ENCODE data around the gene VSNL1.

Gene VSNL1

DNA sequence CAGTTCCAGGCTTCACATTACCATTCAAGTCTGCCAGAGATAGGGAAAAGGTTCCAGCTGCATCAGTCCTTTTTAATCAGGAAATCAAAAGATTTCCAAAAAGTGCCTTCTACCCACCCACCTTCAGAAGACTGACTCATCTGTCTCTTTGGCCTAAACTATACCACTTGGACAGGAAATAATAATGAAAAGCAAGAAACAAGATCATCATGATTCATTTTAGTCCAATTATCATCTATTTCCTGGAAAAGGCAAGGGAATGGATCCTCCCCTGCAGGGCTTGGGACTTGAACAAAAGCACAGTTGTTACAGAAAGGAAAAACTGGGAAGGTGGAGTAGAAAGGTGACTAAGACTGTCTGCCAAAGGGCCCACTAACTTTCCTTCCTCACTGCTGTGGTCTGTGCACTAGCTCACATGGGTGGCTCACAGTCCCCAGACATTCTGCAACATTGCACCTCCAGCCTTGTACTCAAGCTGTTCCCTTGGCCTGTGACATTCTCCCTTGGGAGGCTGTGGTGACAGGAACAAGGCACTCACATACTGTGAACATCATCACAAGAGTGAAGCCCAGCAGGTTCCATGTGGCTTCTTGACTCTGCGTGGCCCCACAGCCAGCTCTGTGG is 75.3 kb downstream of the VSNL1 start:
- DNase-seq = no peak

DNA sequence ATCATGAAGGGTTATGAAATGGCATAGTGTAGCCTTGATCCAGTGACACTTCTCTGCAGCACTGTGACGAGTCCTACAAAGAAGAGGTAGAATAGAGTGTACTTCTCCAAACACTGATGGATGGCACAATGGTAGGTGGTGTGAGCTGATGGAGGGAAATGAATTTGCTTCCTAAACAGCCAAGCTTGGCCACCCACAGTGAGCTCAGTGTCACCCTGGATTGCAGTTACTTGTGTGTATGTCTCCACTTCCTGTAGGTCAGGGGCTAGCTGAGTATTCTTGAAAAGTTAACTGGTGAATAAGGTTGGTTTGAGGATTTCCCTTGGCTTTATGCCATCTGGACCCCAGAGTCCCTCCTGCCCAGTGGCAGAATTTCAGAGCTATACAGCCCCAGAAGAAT is 75.9 kb downstream of the VSNL1 start:
- no peak for DNase-seq

DNA sequence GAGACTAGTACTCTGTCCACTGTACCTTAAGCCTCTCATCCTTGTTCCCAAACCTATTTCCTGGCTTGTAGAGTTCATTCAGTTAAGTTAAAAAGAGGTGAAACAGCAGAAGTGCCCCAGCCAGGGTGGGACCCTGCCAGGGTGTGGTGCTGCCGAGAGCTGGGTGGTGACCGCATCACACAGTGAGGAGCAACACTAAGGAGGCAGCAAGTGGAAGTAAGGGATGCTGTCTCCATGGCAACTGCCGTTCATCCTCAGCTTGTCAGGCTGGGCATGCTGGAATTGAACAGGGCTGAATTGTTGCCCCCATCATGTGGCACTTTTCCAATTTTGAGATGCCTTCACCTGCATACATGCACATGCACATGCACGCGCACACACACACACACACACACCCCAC is 77.0 kb downstream of the VSNL1 start:
- DNase-seq = peak in 1 of 3 experiments; percentile 38

DNA sequence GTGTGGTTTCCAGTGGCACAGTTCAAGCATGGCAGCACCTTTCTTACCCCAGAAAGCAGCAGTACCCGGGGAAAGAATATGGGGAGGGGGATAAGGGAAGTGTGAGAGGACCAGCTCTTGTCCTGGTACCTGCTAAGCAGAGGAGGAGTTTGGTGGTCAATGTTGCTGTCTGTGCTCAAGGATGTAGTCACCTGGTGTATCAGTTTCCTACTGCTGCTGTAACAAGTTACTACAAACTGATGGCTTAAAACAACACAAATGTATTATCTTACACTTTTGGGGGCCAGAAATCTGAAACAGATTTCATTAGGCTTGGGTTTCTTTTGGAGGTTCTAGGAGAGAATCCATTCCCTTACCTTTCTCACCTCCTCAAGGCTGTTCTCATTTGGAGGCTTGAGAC is 77.5 kb downstream of the VSNL1 start:
- no peak for DNase-seq

DNA sequence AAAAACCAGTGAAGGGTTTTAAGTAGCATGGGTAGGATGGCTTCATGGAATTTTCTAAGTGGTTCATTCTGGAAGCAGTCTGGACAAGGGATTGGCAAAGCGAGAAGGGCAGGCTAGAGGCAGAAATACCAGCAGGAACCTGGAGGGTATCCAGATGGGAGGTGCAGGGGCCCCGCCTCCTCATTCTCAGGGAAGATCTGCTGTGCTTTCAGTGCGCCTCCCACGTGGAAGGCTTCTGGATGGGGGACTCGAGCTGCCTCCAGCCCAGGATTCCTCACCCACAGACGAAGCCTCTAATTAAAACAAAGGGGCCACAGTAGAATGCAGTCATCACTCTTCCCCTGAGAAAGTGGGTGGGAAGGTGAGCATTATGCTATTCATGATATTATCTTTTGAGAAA is 79.8 kb downstream of the VSNL1 start:
- no peak for DNase-seq

DNA sequence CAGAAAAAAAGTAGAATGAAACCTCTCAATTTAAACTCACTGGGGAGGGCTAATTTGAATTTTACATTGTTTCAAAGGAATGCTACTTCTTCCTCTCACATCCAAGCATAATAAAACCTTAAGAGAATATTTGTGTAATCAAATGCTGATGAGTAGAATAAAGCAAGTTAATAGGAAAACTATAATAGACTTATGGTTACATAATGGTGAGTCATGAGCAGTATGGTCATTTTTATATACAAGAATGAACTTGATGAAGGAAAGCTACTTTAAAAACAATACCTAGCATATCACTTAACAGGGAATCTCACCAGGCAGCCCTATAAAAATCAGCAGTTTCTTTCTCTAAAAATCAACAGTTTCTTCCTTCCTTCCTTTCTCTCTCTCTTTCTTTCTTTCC is 80.3 kb downstream of the VSNL1 start:
- DNase-seq = no peak

DNA sequence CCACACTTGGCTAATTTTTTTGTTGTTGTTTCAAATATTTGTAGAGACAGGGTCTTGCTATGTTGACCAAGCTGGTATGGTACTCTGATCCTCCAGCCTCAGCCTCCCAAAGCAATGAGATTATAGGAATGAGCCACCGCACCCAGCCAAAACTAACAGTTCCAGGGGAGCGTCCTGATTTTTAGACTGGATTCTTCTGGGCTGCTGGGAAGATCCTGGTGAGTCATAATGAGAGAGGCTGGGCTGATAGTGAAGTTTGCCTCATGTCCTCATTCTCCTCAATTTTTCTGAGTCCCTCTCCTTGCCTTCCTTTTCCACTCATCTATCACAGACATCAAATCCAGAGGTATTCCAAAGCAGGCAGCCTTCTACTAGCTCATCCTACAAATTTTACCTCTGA is 81.3 kb downstream of the VSNL1 start:
- DNase-seq = no peak

DNA sequence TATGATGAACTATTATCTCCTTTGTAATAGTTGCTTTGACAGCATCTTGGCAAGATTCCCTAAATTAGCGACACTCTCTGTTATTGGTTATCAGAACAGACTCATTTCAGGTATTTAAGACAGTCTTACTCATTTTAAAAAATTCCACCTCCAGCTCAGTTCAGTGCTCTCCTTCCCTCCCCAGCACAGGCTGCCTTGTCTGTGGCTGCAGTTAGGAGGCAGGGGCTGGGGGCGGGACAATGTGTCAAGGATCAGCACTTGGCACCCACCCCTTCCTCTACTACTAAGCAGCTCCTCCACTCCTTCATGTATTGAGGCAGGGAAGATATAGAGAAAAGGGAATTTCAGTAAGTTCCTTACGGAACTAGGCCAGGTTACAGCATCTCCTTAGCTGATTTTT is 85.0 kb downstream of the VSNL1 start:
- no peak for DNase-seq

DNA sequence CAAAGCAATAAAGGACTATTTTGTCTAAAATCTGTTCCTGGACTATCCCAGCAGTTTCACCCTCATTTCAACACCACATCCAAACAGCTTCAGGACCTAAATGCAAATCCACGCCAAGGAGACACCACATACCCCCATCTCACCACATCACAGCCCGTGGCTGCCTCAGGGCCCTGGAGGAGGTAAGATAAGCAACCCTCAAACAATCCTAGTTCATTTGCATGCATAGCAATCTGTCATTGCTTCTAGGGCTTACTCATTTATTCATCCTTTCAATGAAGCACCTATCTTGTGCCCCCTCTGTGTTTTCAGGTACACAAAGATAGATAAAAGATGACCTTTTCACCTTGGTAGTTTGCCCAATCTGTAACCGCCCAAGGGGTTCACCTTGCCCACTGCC is 86.5 kb downstream of the VSNL1 start:
- no peak for DNase-seq

DNA sequence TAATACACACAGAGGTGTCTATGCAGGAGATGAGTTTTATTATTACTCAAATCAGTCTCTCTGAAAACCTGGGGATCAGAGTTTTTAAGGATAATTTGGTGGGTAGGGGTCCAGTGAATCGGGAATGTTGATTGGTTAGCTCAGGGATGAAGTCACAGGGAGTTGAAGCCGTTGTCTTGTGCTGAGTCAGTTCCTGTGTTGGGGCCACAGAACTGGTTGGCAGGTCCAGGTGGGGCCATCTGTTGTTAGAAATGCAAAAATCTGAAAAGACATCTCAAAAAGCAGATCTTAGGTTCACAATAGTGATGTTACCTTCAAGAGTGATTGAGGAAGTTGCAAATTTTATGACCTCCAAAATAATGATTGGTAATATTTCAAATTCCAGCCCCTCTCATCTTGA is 86.9 kb downstream of the VSNL1 start:
- no peak for DNase-seq

DNA sequence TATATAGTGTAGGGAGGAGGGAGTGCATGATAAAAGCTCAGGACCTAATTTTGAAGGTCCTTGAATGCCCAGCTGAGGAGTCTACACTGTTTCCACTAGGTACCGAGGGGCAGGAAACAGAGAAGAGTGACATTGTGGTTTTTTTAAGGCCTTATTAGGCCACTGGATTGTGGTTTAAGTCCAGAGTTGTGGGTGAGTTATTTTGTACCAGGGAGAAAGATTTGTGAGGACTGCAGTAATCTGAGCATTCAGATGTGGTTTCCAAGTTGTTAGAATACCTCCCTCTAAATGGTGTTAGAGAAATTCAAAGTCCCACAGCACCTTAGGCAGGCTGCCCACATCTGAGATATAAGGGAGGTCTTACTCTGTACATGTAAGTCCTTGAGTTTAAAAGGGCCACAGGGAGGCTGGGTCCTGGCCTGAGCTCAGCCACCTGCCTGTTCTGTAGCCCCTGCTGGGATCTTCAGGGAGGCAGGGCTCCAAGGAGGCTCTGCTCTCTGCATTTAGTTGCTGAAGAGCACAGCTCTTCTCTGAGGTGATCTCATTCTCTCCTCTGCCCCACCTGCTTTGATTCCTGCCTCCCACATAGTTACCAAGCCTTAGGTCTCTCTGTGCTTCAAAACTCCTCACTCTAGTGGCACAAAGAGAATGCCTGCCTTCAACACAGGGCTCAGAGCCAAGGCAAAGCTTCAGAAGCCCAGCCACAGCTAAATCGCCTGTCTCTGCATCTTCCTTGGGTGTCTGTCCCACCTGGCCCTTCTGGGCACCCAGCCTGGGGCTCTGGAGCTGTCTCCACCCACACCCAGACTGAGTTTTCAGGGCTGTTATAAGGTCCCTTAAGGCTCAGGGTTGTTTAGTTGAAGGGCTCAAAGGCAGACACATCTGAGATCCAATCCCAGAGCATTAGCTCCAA is 88.1 kb downstream of the VSNL1 start:
- DNase-seq = no peak

DNA sequence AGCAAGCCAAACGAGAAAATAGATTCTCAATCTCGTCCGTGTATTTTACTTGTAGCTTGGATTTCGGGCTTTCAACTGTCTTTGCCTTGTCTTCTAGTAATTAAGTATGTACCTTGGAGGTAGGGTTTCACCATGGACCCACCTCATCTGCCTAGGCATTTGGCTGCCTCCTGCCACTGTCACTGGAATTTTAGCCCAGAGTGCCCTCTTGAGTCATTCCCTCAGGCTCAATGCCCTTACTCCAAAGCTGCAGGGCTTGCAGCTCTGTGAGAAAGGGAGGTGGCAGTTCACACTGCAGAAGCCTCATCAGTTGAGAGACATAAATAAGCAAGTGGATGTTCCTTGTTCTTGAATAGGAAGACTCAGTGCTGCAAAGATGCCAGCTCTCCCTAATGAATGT is 89.6 kb downstream of the VSNL1 start:
- no peak for DNase-seq

DNA sequence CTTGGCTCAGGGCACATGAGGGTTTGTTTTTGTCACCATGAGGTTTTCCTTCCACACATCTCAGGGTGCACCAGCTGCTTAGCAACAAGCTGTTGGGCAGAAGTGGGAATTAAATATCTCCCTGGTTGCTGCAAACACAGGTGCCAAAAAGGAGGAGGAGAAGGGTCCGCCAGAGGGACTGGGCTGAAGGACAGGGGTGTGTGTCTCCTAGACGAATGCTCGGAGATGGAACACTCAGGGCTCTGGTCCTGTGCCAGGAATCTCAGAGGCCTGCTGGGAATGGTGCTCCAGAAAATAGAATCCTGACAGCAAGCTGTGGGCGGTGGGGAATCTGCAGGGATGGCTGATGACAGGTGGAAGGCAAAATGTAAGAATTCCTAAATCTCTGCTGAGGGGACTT is 94.5 kb downstream of the VSNL1 start:
- DNase-seq = peak; percentile 32 to 75 (median 43)

DNA sequence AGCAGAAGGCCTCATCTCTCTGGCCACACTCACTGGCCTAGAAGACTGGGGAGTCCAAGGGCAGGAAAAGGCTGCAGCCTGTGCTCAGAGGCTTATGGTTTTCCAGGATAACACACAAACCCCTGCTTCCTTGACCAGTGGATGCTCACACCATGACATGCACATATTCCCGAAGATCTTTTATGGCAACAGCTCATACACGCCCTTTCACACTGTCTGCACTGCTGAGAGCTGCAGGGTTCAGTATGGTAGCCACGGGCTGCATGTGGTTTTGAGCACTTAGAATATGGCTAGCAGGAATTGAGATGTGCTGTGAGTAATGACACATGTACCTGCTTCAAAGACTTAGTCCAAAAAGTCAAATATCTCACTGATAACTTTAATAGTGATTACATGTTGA is 95.8 kb downstream of the VSNL1 start:
- DNase-seq = no peak

DNA sequence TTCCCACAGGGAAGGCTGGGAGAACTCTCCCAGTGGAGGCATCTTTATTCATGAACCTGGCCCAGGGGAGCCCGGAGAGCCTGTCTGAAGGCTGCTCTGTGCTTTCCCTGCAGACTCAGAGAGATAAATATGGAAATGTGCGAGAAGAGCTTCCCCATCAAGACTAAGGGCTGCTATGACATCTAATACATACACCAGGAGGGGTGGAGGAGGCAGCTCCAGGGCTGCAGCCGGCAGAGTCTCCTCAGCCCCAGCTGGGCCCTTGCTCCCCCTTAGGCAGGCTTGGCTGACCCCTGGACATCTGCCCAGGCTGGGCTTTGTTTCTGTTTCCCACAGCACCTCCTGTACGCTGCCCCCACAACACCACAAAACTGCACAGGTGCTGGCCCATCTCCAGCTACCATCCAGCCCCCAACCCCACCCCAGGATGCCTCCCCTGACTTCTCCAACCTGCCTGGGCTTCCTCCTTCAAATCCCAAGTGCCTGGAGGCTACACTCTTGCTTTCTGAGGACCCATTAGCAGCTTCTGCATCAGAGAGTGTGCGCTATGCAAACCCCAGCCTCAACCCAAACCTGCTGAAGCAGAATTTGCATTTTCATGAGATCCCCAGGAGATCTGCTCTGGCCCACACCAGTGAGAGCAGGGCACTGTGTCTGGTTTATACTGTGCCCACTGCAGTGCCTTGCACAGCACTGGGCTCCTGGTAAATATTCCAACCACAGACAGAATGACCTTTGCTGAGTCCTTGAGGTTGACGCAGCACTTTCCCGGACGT is 96.8 kb downstream of the VSNL1 start:
- no peak for DNase-seq

DNA sequence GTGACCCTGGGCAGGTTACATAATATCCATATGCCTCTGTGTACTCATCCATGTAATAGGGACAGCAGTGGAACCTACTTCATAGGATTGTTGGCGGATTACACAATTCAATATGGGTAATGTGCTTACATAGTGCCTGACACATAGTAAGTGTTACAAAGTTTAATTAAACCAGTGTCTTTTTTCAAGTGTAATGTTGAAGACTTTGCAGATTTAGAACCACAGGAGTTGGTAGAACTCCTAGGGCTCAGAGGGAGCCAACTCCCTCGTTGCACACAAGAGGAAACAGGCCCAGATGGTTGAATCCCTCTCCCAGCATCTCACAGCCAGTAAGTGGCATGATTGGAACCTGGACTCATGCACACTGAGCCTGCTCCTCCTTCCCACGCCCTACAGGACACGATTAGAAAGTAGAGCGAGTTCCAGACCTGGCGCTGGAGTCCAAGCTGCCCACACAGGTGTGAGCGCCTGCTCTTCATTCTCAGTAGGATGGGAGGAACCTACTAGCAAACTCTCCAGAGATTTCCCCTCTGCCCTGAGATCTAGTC is 97.8 kb downstream of the VSNL1 start:
- no peak for DNase-seq

DNA sequence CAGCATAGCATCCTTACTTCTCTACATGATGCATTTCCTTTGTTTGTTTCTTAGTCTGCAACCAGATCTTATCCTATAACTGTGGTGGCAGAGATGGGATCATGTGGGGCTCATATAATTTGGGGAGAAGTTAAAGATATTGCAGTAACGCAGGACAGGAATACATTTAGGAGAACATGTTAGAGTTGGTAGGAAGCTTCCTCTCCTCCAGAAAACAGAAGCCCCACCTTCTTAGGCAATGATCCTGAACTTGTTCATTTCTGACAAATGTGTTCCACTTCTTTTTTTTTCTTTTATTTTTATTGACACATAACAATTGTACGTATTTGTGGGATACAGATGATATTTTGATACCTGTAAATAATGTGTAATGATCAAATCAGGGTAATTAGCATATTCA is 99.9 kb downstream of the VSNL1 start:
- no peak for DNase-seq

DNA sequence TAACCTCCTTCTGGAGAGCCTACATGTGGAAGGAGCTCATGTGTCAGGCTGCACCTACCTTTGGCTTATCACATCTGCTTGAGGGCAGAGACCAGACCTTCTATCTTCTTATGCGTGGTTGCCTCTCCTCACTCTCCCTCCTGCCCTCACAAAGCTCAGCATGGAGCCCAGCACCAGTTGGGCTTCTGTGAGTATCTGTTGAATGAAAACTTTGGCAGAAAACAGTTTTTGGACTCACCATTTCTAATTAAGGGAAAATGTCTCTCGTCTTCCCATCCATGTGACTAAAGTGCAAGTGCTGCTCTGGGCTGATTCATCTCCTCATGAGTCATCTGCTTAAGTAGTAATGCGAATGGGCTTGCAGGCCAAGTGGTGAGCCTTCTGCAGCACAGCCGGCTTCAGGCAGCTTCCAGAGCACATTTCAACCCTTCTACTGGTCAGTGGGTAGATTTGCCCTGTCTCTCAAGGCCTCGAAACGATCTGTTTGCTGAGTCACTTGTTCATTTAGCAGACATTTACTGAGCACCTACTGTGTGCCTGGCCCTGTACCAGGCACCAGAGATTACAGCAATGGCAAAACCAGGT is 102.6 kb downstream of the VSNL1 start:
- DNase-seq = no peak

DNA sequence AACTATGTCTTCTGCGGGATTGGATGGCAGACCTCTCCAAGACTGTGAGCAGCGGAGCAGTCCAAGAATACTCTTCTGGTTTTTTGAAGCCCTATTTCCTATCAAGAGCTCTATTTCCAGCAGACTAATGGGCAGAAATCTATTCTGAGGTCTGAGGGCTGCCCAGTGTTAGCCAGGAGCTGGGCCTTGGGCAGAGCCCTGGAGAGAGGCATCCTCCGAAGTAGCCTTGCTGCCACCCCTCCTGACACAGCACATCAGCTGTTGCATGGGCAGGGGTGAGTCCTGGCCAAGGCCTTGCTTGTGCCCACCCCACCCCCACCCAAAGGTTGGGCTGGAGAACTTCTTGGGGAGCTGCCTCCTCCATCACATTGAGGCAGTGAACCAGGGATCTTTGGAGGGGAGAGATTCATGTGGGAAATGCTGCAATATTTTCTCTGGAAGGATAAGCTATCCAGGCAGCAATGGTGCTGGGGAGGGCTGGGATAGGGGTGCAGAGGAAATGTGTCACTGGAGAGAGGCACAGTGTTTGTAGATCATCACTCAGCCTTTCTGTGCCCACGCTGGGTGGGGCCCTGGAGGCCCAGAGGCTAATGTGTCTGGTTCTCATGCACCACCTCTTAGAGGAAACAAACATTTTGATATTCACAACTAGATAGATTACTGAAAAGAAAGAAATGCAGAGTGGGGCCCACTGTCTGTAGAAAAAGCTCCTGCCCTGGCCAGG is 104.7 kb downstream of the VSNL1 start:
- no peak for DNase-seq

DNA sequence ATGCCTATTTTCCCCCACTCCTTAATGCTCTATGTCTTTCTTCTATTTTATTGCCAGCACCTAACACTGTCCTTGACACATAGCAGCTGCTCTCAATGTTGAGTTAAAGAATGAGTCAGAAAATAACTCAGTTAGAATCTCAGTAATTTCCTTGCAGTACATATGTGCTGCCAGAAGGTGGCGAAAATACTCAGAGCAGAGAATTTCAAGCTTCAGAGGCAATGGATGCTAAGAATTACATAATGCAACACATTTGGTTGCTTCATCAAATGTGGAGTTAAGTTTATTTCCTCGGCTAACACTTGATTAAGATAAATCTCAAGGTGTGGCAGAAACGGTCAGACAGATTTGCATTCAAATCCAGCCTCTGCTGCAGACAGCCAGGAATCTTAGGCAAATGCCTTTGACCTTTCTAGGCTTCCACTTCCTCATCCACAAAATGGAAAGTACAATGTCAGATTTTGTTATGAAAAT is 105.6 kb downstream of the VSNL1 start:
- DNase-seq = peak; percentile 15 to 74 (median 70)

DNA sequence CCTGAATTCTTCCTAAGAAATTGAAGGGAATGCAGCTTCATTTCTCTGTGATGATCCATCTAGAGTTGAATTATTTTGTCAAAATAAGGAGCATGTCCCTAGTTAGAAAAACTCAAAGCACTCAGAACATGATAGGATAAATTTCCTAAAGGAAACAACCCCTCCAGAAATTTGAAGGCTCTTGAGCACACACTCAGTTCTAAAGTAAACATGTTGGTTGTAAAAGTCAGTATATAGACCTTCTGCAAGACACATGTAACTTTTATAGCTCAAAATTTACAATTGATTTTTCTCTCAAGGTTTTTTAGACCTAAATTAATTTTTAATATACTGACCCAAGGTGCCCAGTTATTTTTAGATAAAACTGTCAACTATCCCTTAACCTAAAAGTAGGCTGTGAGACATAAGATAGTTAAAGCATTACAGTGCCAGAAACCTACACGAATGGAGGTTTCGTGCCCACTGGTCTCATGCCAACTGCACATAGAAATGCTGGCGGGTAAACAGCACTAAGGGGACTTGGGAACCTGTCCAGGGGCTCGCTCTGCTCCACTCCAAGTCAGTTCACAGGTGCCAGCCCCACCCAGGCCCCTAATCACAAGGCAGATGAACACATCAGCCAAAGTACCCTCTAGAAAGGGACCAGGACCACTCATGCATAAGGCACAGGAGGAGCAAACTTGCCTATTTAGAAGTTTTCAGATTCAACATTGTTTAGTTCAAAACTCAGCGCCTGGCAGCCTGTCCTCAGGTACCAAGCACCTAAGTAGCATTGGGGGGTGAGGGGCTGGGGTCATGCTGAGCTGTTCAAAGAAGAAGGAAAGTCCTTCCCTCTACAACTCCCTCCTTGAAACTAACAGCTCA is 106.6 kb downstream of the VSNL1 start:
- peak in 1 of 3 experiments; percentile 39 for DNase-seq

Data from NCI-H1417 (cell line).